Renal cortex interstitium (tissue), 11 donors: ENCODE data around the gene GLB1L3. TPM values are rescaled to one million over a fixed set of nuclear protein-coding genes. Genes with fewer than 3 reads are reported as not detected.
"Not testable (repeated sequence)": the region's sequence is repeated elsewhere in the genome, so short reads cannot be mapped to it uniquely, and the experiment has no call there.

Source experiments
- DNase-seq, 11 donors: peaks; one replicate each; pipeline ENCODE4 v3.0.0-alpha.2; 2013; ENCODE audit warnings: low read depth in 9 of 11, low spot score in 4 of 11; ENCODE audit errors: extremely low read depth in 1 of 11
- polyA plus RNA-seq, 3 donors: library from polyadenylated mRNA; unstranded; fragments of 120-200 nt; gene quantifications; one replicate each; pipeline ENCODE4 v1.2.1, GENCODE V29; 2013; ENCODE audit not compliant: insufficient read length in 3 of 3

Gene GLB1L3
- polyA plus RNA-seq, 3 donors: 1.4 to 2.1 (median 1.8) TPM

GRCh38 chr11:134334796-134335571, 58.8 kb downstream of the GLB1L3 start:
- DNase-seq: no peak

DNA sequence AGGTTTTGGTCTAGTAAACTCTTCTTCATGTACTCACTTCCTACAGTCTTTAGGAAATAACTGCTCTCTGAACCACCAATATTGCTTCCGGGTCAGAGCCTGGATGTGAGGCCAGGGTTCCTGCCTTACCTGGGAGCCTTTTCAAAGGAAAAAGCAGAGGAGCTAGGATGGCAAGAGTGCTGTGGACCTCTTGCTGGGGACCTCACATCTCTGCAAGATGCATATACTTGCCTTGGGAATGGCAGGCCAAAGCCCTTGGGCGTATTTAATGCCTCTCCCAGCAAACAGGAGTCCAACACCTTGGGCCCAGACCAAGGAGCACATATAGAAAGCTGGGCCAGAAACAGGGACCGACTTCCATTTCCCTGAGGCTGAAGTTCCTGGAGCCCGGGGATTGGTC, 60.9 kb downstream of the GLB1L3 start:
- no peak for DNase-seq

GRCh38 chr11:134338068-134338467, 61.9 kb downstream of the GLB1L3 start:
- no peak for DNase-seq

DNA sequence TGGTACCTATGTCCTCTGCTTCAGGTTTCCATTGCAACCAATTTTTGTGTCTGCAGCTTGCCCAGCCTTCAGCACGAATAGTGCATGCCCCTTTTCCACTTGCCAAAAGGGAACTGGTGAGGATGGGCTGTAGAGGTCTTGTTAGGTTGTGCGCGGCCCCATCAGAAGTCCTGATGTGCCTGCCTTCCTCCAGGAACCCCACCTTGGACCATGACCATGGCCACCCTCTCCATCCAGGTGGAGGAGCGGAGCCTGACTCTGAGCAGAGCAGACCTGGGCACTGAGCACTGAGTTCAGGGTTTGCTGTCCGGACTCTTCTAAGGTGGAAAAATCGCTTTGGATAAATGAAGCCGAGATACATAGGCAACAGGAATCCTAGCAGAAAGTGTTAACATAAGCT, 62.5 kb downstream of the GLB1L3 start:
- DNase-seq: no peak

DNA sequence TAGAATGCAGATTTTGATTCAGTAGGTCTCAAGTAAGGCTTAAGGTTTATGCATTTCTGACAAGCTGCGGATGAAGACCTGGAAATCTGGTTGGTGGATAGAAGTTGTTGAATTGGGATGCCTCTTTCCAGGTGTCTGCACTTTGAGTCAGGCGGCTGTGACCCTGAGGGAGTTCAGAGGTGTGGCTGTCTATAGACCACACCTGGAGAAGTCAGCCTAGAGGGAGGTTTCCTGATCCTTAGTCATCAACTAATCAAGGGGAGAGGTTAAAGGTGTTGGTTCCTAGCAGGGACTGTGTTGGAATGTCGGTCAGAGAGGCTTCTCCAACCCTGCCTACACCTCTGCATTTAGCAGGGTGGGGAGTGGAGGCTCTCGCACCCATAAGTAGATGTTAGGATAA, 63.6 kb downstream of the GLB1L3 start:
- DNase-seq: no peak

GRCh38 chr11:134340354-134340964, 64.3 kb downstream of the GLB1L3 start:
- DNase-seq: no peak

GRCh38 chr11:134341805-134342571, 65.8 kb downstream of the GLB1L3 start:
- no peak for DNase-seq

GRCh38 chr11:134342572-134343340, 66.6 kb downstream of the GLB1L3 start:
- no peak for DNase-seq

GRCh38 chr11:134343646-134344045, 67.5 kb downstream of the GLB1L3 start:
- DNase-seq: no peak

DNA sequence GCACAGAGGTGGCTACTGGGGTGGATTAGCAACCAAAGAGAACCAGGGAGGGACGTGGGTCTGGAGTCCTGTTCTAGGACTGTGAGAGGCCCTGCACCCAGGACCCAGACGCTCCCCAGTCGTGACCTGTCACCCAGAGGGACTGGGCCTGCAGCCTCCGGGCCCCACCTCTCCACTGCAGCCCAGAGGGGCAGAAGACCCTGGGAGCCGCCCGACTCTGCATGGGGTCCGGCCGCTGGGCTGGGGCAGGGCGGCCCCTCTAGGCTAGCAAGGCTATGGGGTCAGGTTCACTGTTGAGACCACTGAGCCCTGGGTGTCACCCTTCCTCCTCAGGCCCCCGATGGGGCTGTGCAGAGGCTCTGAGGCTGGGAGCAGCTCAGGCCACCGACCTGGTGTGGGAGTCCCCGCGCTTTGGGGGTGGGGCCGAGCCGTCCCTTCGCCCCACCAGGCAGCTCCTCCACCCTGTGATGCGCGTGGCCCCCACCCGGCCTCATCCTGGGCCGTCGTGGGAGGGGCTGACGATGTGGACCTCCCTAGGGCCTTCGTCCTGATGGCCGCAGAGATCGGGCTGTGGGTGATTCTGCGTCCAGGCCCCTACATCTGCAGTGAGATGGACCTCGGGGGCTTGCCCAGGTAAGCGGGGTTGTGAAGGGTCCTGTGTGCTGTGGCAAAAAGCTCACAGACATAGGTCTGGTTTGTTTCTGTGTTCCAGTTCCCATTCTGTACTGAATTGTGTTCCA, 68.5 kb downstream of the GLB1L3 start:
- not testable (repeated sequence) for DNase-seq

DNA sequence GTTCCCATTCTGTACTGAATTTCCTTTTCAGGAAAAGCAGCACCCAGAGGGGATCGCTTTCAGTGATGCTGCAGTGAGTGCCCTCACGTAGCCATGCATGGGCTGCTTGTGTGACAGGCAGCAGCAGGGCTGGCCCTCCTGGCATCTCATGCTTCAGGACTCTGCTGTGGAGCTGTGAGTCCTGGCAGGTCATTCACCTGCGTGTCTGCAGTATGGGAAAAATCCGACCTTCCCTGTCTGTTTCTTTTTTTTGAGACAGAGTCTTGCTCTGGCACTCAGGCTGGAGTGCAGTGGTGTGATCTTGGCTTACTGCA, 69.0 kb downstream of the GLB1L3 start:
- no peak for DNase-seq

GRCh38 chr11:134346101-134346975, 70.2 kb downstream of the GLB1L3 start:
- no peak for DNase-seq

GRCh38 chr11:134346976-134347350, 70.8 kb downstream of the GLB1L3 start:
- DNase-seq: no peak

- DNase-seq: no peak
Observed at GRCh38 chr11:134347441-134347840, 71.3 kb downstream of the GLB1L3 start.

- no peak for DNase-seq
Observed at GRCh38 chr11:134349109-134349801, 73.1 kb downstream of the GLB1L3 start.

DNA sequence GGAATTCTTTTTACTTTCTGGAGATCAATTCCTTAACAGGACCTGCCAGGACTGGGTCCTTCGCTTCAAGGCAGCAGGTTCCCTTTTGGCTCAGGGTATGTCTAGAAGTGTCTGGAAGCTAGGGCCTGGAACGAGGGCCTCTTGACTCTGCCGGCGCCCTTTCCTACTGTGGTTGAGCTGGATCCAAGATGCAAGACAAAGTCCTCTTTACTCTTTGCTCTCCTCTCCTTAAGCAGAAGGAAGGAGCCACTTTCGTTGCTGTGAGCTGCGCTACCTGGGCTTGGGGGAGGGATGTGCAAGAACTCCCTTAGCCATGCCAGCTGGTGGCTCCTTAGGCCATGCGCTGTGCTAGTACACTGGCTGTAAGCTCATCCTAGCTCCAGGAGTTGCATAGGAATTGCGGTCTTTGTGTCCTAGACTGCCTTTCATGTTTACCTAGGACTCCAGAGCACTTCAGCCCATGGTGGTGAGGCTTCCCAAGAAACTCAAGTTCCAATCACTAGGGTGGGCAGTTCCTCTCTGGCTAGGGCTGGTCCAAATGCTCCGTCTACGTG, 73.7 kb downstream of the GLB1L3 start:
- DNase-seq: no peak

DNA sequence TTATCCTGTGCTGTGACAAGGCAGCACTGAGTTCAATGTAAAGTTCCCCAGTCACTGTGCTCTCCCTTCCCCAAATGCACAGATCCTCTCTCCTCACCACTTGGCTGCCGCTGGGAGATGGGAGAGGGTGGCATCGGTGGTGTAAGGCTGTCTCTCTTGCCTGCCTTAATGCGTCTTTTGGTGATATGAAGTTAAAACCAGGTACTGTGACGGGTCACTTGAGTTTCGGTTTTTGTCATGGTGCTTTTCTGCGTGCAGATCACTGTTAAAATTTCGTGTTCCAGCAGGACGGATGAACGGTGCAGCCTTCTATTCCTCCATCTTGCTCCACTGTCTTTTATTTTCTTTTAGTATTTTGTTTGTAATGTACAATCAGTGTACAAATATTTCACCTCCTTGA, 74.2 kb downstream of the GLB1L3 start:
- no peak for DNase-seq
